ENCODE data around the gene PHYH.

- no peak for TF ChIP-seq CTCF (IDR thresholded peaks at IDR 0.05)
- TF ChIP-seq POLR2A (IDR thresholded peaks at IDR 0.05), result no peak
Observed at GRCh38 chr10:13236638-13237037, 63.2 kb downstream of the PHYH start.

Measured in gastroesophageal sphincter (tissue), 3 donors.